K562 (cell line): ENCODE measurements around the gene PDCD7. TPM values are rescaled to one million over a fixed set of nuclear protein-coding genes. Genes with fewer than 3 reads are reported as not detected.

Experiments used
- ASH1L ChIP-seq: fragments of 450-650 bp; IDR thresholded peaks from 2 replicates; pipeline ENCODE4 v1.6.1; 2018; ENCODE audit warnings: borderline replicate concordance, mild to moderate bottlenecking, low read depth; ENCODE audit not compliant: partially characterized antibody
- ATF1 ChIP-seq, 2 experiments: fragments of 450-650 bp in 1 of 2; IDR thresholded peaks; 2 replicates each; pipeline ENCODE4 v1.6.1; 2016; ENCODE audit warnings: missing compliant biosample characterization in 1 of 2, missing genetic modification characterization in 1 of 2
- DACH1 ChIP-seq: fragments of 450-650 bp; IDR thresholded peaks from 2 replicates; pipeline ENCODE4 v1.6.1; 2018; ENCODE audit not compliant: partially characterized antibody
- EHMT2 ChIP-seq: fragments of 450-650 bp; IDR thresholded peaks from 2 replicates; pipeline ENCODE4 v1.6.1; 2018; ENCODE audit warnings: antibody characterized with exemption
- HINFP ChIP-seq: fragments of 450-650 bp; conservative IDR thresholded peaks from 2 replicates; pipeline ENCODE4 v1.6.1; 2016; ENCODE audit warnings: missing genetic modification characterization, low read depth, mild to moderate bottlenecking, control low read depth, missing compliant biosample characterization
- JUND ChIP-seq, 2 experiments: IDR thresholded peaks; 2 replicates in 1 of 2; 3 replicates in 1 of 2; pipeline ENCODE4 v1.6.1; 2011; ENCODE audit warnings: borderline replicate concordance in 2 of 2, low read depth in 2 of 2, low read length in 2 of 2, improper control_type of control experiment in 1 of 2, missing biosample characterization in 1 of 2, missing genetic modification characterization in 1 of 2, missing genetic modification reagents in 1 of 2
- KDM5B ChIP-seq: fragments of 200-600 bp; sonication (generic); IDR thresholded peaks from 2 replicates; pipeline ENCODE4 v1.6.1; 2012; ENCODE audit warnings: low read depth, mild to moderate bottlenecking, moderate library complexity, low read length, control low read depth, inconsistent platforms; ENCODE audit not compliant: insufficient replicate concordance
- KLF13 ChIP-seq: fragments of 450-650 bp; IDR thresholded peaks from 2 replicates; pipeline ENCODE4 v1.6.1; 2016; ENCODE audit warnings: missing genetic modification characterization, low read depth, mild to moderate bottlenecking, missing compliant biosample characterization, moderate library complexity, borderline replicate concordance
- NFRKB ChIP-seq: fragments of 450-650 bp; IDR thresholded peaks from 2 replicates; pipeline ENCODE4 v1.6.1; 2016; ENCODE audit warnings: low read depth
- NFYB ChIP-seq: IDR thresholded peaks from 2 replicates; pipeline ENCODE4 v1.6.1; 2011; ENCODE audit warnings: mild to moderate bottlenecking, moderate library complexity; ENCODE audit not compliant: insufficient read length; ENCODE audit errors: extremely low read depth
- POLR3G ChIP-seq: IDR thresholded peaks from 2 replicates; pipeline ENCODE4 v1.6.1; 2011; ENCODE audit not compliant: insufficient read length, insufficient replicate concordance; ENCODE audit errors: extremely low read depth
- PURB ChIP-seq: sonication (generic); formaldehyde crosslinking; IDR thresholded peaks from 2 replicates; pipeline ENCODE4 v1.9.0; 2021; ENCODE audit warnings: low read depth, mild to moderate bottlenecking, missing genetic modification reagents
- RFX7 ChIP-seq: fragments of 250-450 bp; sonication (Bioruptor Pico); IDR thresholded peaks from 2 replicates; pipeline ENCODE4 v1.5.1; 2021; ENCODE audit warnings: mild to moderate bottlenecking
- RHOXF2B ChIP-seq: fragments of 250-450 bp; sonication (Bioruptor Pico); conservative IDR thresholded peaks from 2 replicates; pipeline ENCODE4 v1.5.1; 2021
- SIN3B ChIP-seq: fragments of 450-650 bp; IDR thresholded peaks from 2 replicates; pipeline ENCODE4 v1.6.1; 2017; ENCODE audit warnings: low read depth, mild to moderate bottlenecking, moderate library complexity
- SRSF3 ChIP-seq: fragments of 200-400 bp; formaldehyde crosslinking; IDR thresholded peaks from 2 replicates; pipeline ENCODE4 v1.6.1; 2016; ENCODE audit warnings: mild to moderate bottlenecking, low read length, moderate library complexity; ENCODE audit not compliant: insufficient read depth
- THAP7 ChIP-seq: fragments of 250-450 bp; sonication (Bioruptor Pico); IDR thresholded peaks from 2 replicates; pipeline ENCODE4 v1.5.0; 2021
- YY1 ChIP-seq, 3 experiments: IDR thresholded peaks; 2 replicates each; pipeline ENCODE4 v1.6.1; 2011; ENCODE audit warnings: low read length in 2 of 3, mild to moderate bottlenecking in 2 of 3, moderate library complexity in 2 of 3, borderline replicate concordance in 1 of 3, control low read depth in 1 of 3, low read depth in 1 of 3; ENCODE audit not compliant: insufficient read depth in 3 of 3, insufficient replicate concordance in 2 of 3, control insufficient read depth in 1 of 3, insufficient read length in 1 of 3; ENCODE audit errors: extremely low read depth in 1 of 3
- ZFX ChIP-seq: sonication (generic); formaldehyde crosslinking; IDR thresholded peaks from 2 replicates; pipeline ENCODE4 v1.8.0; 2022; ENCODE audit warnings: mild to moderate bottlenecking, missing genetic modification reagents, moderate library complexity
- ZNF212 ChIP-seq: fragments of 450-650 bp; formaldehyde crosslinking; IDR thresholded peaks from 2 replicates; pipeline ENCODE4 v1.4.0; 2020; ENCODE audit warnings: mild to moderate bottlenecking
- ZNF695 ChIP-seq: fragments of 450-650 bp; formaldehyde crosslinking; IDR thresholded peaks from 2 replicates; pipeline ENCODE4 v1.4.0; 2020; ENCODE audit warnings: mild to moderate bottlenecking, moderate library complexity
- polyA plus RNA-seq, 8 experiments: library from polyadenylated mRNA; depleted of rRNA in 4 of 8; stranded (reverse) in 5 of 8; unstranded in 3 of 8; fragments of >200 nt; fragmentation: Nextera tagmentation in 2 of 8; fragmentation: Illumina TruSeq in 1 of 8; extraction: Ambion mirVana in 2 of 8; extraction: Trizol in 1 of 8; gene quantifications; 2 replicates each; pipeline versions ENCODE4 v1.2.1 to v1.2.3, GENCODE V29; 2011 to 2014; ENCODE audit warnings: inconsistent platforms in 1 of 8, missing spikeins in 1 of 8
- total RNA-seq, 7 experiments: library from RNA; depleted of rRNA in 6 of 7; stranded (reverse); fragments of >200 nt in 6 of 7; fragmentation: Illumina TruSeq in 2 of 7; extraction: Trizol in 2 of 7; gene quantifications; 2 replicates each; pipeline versions ENCODE4 v1.2.1 to v1.2.3, GENCODE V29; 2011 to 2021; ENCODE audit warnings: low replicate concordance in 1 of 7

PDCD7 gene
- total and polyA plus RNA-seq, 9 of the 15 experiments (the other 6 are each of a cell fraction or from before 2014, with no cell fraction given) = 11.8 to 30.2 (median 18.8) TPM

- TF ChIP-seq ASH1L (no peak), HINFP (tag) (no peak), YY1 (IDR thresholded peaks at IDR 0.05; ENCODE audit: borderline replicate concordance in 1 of 3, control insufficient read depth in 1 of 3, extremely low read depth in 1 of 3, insufficient read depth in 3 of 3, insufficient read length in 1 of 3, insufficient replicate concordance in 2 of 3, low read depth in 1 of 3, low read length in 2 of 3) (peak in 2 of 3 experiments; percentile 57 to 79), KDM5B (peak; percentile 82), PURB (CRISPR knock-in tag) (no peak), DACH1 (no peak), JUND (IDR thresholded peaks at IDR 0.05; ENCODE audit: borderline replicate concordance, low read depth, low read length) (peak; percentile 70), JUND (tag; IDR thresholded peaks at IDR 0.05; ENCODE audit: borderline replicate concordance, low read depth, low read length) (peak; percentile 30; the same call in 1 of the 3 replicates), SIN3B (peak; percentile 87), KLF13 (tag) (peak; percentile 83), RFX7 (no peak), SRSF3 (no peak), ZNF212 (CRISPR knock-in tag) (no peak), THAP7 (CRISPR knock-in tag) (no peak), NFYB (peak; percentile 4), NFRKB (0 out of 2 replicates have a peak, but pooled peaks have one; percentile 42), ATF1 (CRISPR knock-in tag; IDR thresholded peaks at IDR 0.05) (peak; percentile 92), ATF1 (tag; IDR thresholded peaks at IDR 0.05) (peak; percentile 98), EHMT2 (0 out of 2 replicates have a peak, but pooled peaks have one; percentile 30), ZNF695 (no peak), POLR3G (no peak), RHOXF2B (CRISPR knock-in tag) (no peak), ZFX (CRISPR knock-in tag) (peak; percentile 63; the same call in 1 of the 2 replicates)
These were observed at the start of gene PDCD7 (continued) for GRCh38 chr15:65133548-65134200.
